Subcutaneous abdominal adipose tissue (tissue), 5 donors: ENCODE results near the gene ZBED3.
A peak's percentile ranks its signal among the peaks of the same experiment; 100 is the strongest.

Experiments
- H3K27ac ChIP-seq: one replicate; pipeline ENCODE4 v1.7.0; 2013; ENCODE audit warnings: low read depth, mild to moderate bottlenecking, inconsistent platforms, low read length, moderate library complexity
- H3K27me3 ChIP-seq, 5 donors: one replicate each; pipeline ENCODE4 v1.7.0; 2013; ENCODE audit warnings: low read length in 5 of 5, inconsistent platforms in 1 of 5; ENCODE audit not compliant: control insufficient read depth in 5 of 5, insufficient read depth in 4 of 5
- H3K36me3 ChIP-seq, 5 donors: one replicate each; pipeline ENCODE4 v1.7.0; 2013; ENCODE audit warnings: low read length in 5 of 5; ENCODE audit not compliant: control insufficient read depth in 5 of 5, insufficient read depth in 5 of 5
- H3K4me1 ChIP-seq, 5 donors: one replicate each; pipeline ENCODE4 v1.7.0; 2013; ENCODE audit warnings: low read length in 5 of 5, mild to moderate bottlenecking in 3 of 5, moderate library complexity in 1 of 5; ENCODE audit not compliant: control insufficient read depth in 5 of 5, insufficient read depth in 5 of 5
- H3K4me3 ChIP-seq, 5 donors: one replicate each; pipeline ENCODE4 v1.7.0; 2013; ENCODE audit warnings: low read length in 5 of 5, low read depth in 1 of 5
- H3K9ac ChIP-seq, 5 donors: one replicate each; pipeline ENCODE4 v1.7.0; 2013; ENCODE audit warnings: low read length in 5 of 5, mild to moderate bottlenecking in 4 of 5, moderate library complexity in 3 of 5
- H3K9me3 ChIP-seq, 5 donors: one replicate each; pipeline ENCODE4 v1.7.0; 2013; ENCODE audit warnings: low read length in 5 of 5; ENCODE audit not compliant: control insufficient read depth in 5 of 5
- donor health status: healthy.
- donor health status: healthy.
- donor health status: healthy.
- donor health status: healthy.
- donor health status: healthy.

ZBED3 gene

GRCh38 chr5:77086689-77087483 is at the start of gene ZBED3:
Gene ZBED3 (minus strand): TSS chr5:77087285. CDS start chr5:77077878, 9,407 bp downstream.
- Histone ChIP-seq H3K4me3 (peak within 1 kb of the TSS; percentile 88 to 96 (median 92)), H3K36me3 (peaks cover 0 to 4% (median 3%) of the 10 kb centered on the region in 5 donors), H3K9me3 (no peaks in the 10 kb centered on the region), H3K27me3 (no peaks in the 10 kb centered on the region), H3K4me1 (peaks cover 3 to 27% (median 25%) of the 10 kb centered on the region in 5 donors), H3K27ac (peak within 1 kb of the TSS; percentile 92), H3K9ac (peak within 1 kb of the TSS; percentile 81 to 92 (median 87))

- Histone ChIP-seq H3K9ac (no peak overlapping the region), H3K36me3 (no peaks in the 10 kb centered on the region), H3K27me3 (no peaks in the 10 kb centered on the region), H3K4me1 (peaks cover 0 to 17% (median 10%) of the 10 kb centered on the region in 5 donors), H3K4me3 (no peak overlapping the region), H3K9me3 (no peaks in the 10 kb centered on the region), H3K27ac (peak overlapping the region; percentile 59)
Measured at GRCh38 chr5:77133061-77133758, 46.1 kb upstream of the ZBED3 start.

- H3K36me3 ChIP-seq = no peaks in the 10 kb centered on the region
- H3K27me3 ChIP-seq = no peaks in the 10 kb centered on the region
- H3K9ac ChIP-seq = no peak overlapping the region
- H3K27ac ChIP-seq = no peak overlapping the region
- H3K9me3 ChIP-seq = no peaks in the 10 kb centered on the region
- H3K4me3 ChIP-seq = no peak overlapping the region
- H3K4me1 ChIP-seq = peaks cover 0 to 13% (median 10%) of the 10 kb centered on the region in 5 donors
Measured at GRCh38 chr5:77131361-77131760, 44.3 kb upstream of the ZBED3 start.

GRCh38 chr5:77129391-77129990 is 42.4 kb upstream of the ZBED3 start:
- Histone ChIP-seq H3K27me3 (no peaks in the 10 kb centered on the region), H3K9ac (no peak overlapping the region), H3K36me3 (no peaks in the 10 kb centered on the region), H3K4me1 (peaks cover 0 to 13% (median 10%) of the 10 kb centered on the region in 5 donors), H3K27ac (no peak overlapping the region), H3K4me3 (no peak overlapping the region), H3K9me3 (no peaks in the 10 kb centered on the region)

- Histone ChIP-seq H3K4me1 (peaks cover 0 to 11% (median 7%) of the 10 kb centered on the region in 5 donors), H3K36me3 (no peaks in the 10 kb centered on the region), H3K4me3 (no peak overlapping the region), H3K9me3 (no peaks in the 10 kb centered on the region), H3K9ac (no peak overlapping the region), H3K27ac (no peak overlapping the region), H3K27me3 (no peaks in the 10 kb centered on the region)
Measured at GRCh38 chr5:77128411-77129061, 41.5 kb upstream of the ZBED3 start.

- H3K36me3 ChIP-seq = peaks cover 0 to 14% (median 6%) of the 10 kb centered on the region in 5 donors
- H3K4me1 ChIP-seq = no peaks in the 10 kb centered on the region
- no peaks in the 10 kb centered on the region for H3K9me3 ChIP-seq
- no peak overlapping the region for H3K9ac ChIP-seq
- no peak overlapping the region for H3K4me3 ChIP-seq
- H3K27me3 ChIP-seq = no peaks in the 10 kb centered on the region
- no peak overlapping the region for H3K27ac ChIP-seq
Measured at GRCh38 chr5:77123057-77123456, 36.0 kb upstream of the ZBED3 start.

GRCh38 chr5:77120706-77121105 is 33.6 kb upstream of the ZBED3 start:
- Histone ChIP-seq H3K9me3 (no peaks in the 10 kb centered on the region), H3K4me1 (no peaks in the 10 kb centered on the region), H3K36me3 (peaks cover 0 to 14% (median 6%) of the 10 kb centered on the region in 5 donors), H3K9ac (no peak overlapping the region), H3K27me3 (no peaks in the 10 kb centered on the region), H3K4me3 (no peak overlapping the region), H3K27ac (no peak overlapping the region)

- Histone ChIP-seq H3K27me3 (no peaks in the 10 kb centered on the region), H3K27ac (no peak overlapping the region), H3K4me1 (no peaks in the 10 kb centered on the region), H3K36me3 (peaks cover 0 to 14% (median 6%) of the 10 kb centered on the region in 5 donors), H3K9ac (no peak overlapping the region), H3K9me3 (no peaks in the 10 kb centered on the region), H3K4me3 (no peak overlapping the region)
Measured at GRCh38 chr5:77120086-77120485, 33.0 kb upstream of the ZBED3 start.

- Histone ChIP-seq H3K27ac (no peak overlapping the region), H3K4me1 (no peaks in the 10 kb centered on the region), H3K9ac (no peak overlapping the region), H3K4me3 (no peak overlapping the region), H3K9me3 (no peaks in the 10 kb centered on the region), H3K27me3 (no peaks in the 10 kb centered on the region), H3K36me3 (peaks cover 0 to 12% (median 6%) of the 10 kb centered on the region in 5 donors)
Measured at GRCh38 chr5:77117161-77117560, 30.1 kb upstream of the ZBED3 start.
